ENCODE data around the gene SARS1.

DNA sequence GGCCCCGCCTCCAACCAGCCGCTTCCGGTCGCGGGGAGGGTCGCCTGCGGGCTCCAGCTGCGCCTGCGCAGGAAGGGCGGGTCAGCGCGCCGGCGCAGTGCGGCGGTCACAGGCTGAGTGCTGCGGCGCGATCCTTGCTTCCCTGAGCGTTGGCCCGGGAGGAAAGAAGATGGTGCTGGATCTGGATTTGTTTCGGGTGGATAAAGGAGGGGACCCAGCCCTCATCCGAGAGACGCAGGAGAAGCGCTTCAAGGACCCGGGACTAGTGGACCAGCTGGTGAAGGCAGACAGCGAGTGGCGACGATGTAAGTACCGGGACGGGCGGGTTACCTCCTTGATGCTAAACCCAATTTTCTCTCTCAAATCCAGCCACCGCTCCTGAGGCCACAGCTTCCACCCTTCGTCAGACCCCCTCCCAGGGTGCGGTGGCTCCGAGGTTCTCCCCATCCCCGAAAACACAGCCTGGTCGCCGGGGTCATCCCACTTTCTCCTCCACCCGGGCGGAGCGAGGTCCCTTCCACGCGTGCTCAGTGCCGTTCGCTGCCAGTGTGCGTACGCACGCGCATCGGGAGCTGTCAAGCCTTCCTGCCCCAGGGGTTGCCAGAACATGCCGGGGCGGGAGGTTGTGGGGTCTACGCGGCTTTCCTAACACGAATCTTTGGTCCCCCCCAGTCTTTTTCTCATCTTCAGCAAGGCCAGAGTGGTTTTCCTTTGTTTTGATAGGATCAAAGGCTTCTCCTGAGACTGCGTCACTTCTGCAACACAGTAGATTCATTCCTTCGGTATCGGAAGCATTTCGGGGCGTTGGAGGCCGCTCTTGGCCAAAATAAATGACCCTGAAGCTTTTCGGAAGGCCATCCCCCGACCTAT lies at the start of gene SARS1:
- no peak for TF ChIP-seq CTCF (IDR thresholded peaks at IDR 0.05; ENCODE audit: borderline replicate concordance, extremely low read depth, low read length, poor library complexity, severe bottlenecking)
- TF ChIP-seq EZH2 (IDR thresholded peaks at IDR 0.05; ENCODE audit: borderline replicate concordance, low read depth, low read length, severe bottlenecking), result no peak

Data from DND-41 (cell line).